Stomach (tissue), 9 donors: ENCODE results near the gene ACACA. TPM values are rescaled to one million over a fixed set of nuclear protein-coding genes. Genes with fewer than 3 reads are reported as not detected.

Experiments
- DNase-seq, 2 donors: peaks; one replicate each; pipeline versions ENCODE4 v3.0.0 to v3.0.0-alpha.2; 2013 to 2019
- H3K27ac ChIP-seq, 5 donors: fragments of 200-600 bp in 4 of 5; sonication (generic) in 4 of 5; one replicate each; pipeline ENCODE4 v1.5.1; 2013 to 2019; ENCODE audit warnings: mild to moderate bottlenecking in 1 of 5, moderate library complexity in 1 of 5
- H3K27me3 ChIP-seq, 3 donors: fragments of 200-600 bp; sonication (generic); one replicate each; pipeline ENCODE4 v1.5.1; 2017 to 2019; ENCODE audit warnings: mixed run types in 1 of 3
- H3K36me3 ChIP-seq, 4 donors: fragments of 200-600 bp; sonication (generic); 1 replicate in 3 of 4; 2 replicates in 1 of 4; pipeline ENCODE4 v1.5.1; 2016 to 2019
- H3K4me1 ChIP-seq, 4 donors: fragments of 200-600 bp; sonication (generic); one replicate each; pipeline ENCODE4 v1.5.1; 2016 to 2019
- H3K4me3 ChIP-seq, 4 donors: fragments of 200-600 bp; sonication (generic) in 3 of 4; one replicate each; pipeline ENCODE4 v1.5.1; 2016 to 2019; ENCODE audit warnings: mild to moderate bottlenecking in 1 of 4
- H3K9me3 ChIP-seq, 4 donors: fragments of 200-600 bp; sonication (generic); one replicate each; pipeline ENCODE4 v1.5.1; 2016 to 2019
- EP300 ChIP-seq: sonication (generic); formaldehyde crosslinking; IDR thresholded peaks from one replicate; pipeline ENCODE4 v1.6.1; 2017; ENCODE audit warnings: antibody characterized with exemption
- POLR2A ChIP-seq, 4 donors: fragments of 450-650 bp; IDR thresholded peaks; one replicate each; pipeline ENCODE4 v1.6.1; 2016; ENCODE audit warnings: antibody characterized with exemption in 4 of 4, control low read depth in 2 of 4, mild to moderate bottlenecking in 1 of 4, moderate library complexity in 1 of 4
- POLR2AphosphoS5 ChIP-seq, 3 donors: sonication (generic); formaldehyde crosslinking; IDR thresholded peaks; one replicate each; pipeline ENCODE4 v1.6.1; 2016; ENCODE audit warnings: antibody characterized with exemption in 3 of 3
- WGBS, 5 donors: extraction: QIAGEN DNeasy Blood & Tissue Kit in 3 of 5; methylation state at CpG; one replicate each; pipeline versions ENCODE4 v1.1.5 to v1.1.7; 2013 to 2018; 5-methylcytosine and 5-hydroxymethylcytosine counted together
- intact Hi-C: fragments of 100-400 bp; cut with DNase I; formaldehyde crosslinking; loops from one replicate; pipeline ENCODE4 v1.15.1; 2023; ENCODE audit warnings: low total_unique reads
- polyA plus RNA-seq, 3 donors: library from polyadenylated mRNA; stranded (reverse); fragments of 200-250 nt; gene quantifications; one replicate each; pipeline ENCODE4 v1.2.3, GENCODE V29; 2013
- total RNA-seq, 5 donors: library from RNA; depleted of rRNA; stranded (reverse); fragments of >200 nt; gene quantifications; one replicate each; pipeline versions ENCODE4 v1.1.0 to v1.2.3, GENCODE V29; 2014 to 2016
- TF ChIP-seq, protein P1 (sequence below), 7 experiments: fragments of 450-650 bp in 4 of 7; fragments of 200-600 bp in 3 of 7; sonication (generic) in 3 of 7; IDR thresholded peaks; one replicate each; pipeline ENCODE4 v1.5.1; 2016 to 2019; ENCODE audit warnings: antibody characterized with exemption in 7 of 7, control low read depth in 2 of 7, mild to moderate bottlenecking in 1 of 7
- donor health status: healthy with polysubstance abuse.
- donor health status: Bipolar disorder and iron deficiency.
- donor health status: healthy.

ACACA gene
- total and polyA plus RNA-seq, 8 donors = 9.9 to 59.8 (median 27.7) TPM

DNA sequence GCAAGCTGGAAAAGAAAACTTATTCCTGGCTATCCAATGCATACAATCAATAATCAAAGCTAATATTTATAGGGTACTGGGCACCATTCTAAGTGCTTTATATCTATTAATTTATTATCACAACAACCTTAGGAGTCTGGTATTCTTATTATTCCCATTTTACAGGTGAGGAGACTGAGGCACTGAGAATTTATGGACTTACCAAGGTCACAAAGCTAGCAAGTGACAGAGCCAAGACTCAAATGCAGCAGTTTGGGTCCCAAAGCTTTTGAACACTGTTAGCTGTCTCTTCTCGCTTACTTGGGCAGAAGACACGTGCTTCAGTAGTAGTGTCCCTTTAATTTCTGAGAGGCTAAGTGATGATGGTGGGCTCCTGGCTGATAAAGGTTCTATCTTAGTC is 305.3 kb downstream of the ACACA start:
- H3K27ac ChIP-seq = no peak overlapping the region
- no peaks in the 10 kb centered on the region for H3K4me1 ChIP-seq
- H3K27me3 ChIP-seq = no peaks in the 10 kb centered on the region
- intact Hi-C loops = no loop called here
- WGBS, 5 donors = 96 to 100% (median 98%) methylated on average over 2 of the region's 2 CpGs
- H3K4me3 ChIP-seq = no peak overlapping the region
- H3K36me3 ChIP-seq = peaks cover 10 to 66% (median 57%) of the 10 kb centered on the region in 4 donors
- no peak for DNase-seq
- H3K9me3 ChIP-seq = no peaks in the 10 kb centered on the region
- TF ChIP-seq EP300 = no peak
- TF ChIP-seq POLR2A (IDR thresholded peaks at IDR 0.05) = no peak
- TF ChIP-seq, protein P1, sequence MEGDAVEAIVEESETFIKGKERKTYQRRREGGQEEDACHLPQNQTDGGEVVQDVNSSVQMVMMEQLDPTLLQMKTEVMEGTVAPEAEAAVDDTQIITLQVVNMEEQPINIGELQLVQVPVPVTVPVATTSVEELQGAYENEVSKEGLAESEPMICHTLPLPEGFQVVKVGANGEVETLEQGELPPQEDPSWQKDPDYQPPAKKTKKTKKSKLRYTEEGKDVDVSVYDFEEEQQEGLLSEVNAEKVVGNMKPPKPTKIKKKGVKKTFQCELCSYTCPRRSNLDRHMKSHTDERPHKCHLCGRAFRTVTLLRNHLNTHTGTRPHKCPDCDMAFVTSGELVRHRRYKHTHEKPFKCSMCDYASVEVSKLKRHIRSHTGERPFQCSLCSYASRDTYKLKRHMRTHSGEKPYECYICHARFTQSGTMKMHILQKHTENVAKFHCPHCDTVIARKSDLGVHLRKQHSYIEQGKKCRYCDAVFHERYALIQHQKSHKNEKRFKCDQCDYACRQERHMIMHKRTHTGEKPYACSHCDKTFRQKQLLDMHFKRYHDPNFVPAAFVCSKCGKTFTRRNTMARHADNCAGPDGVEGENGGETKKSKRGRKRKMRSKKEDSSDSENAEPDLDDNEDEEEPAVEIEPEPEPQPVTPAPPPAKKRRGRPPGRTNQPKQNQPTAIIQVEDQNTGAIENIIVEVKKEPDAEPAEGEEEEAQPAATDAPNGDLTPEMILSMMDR (IDR thresholded peaks at IDR 0.05) = no peak

DNA sequence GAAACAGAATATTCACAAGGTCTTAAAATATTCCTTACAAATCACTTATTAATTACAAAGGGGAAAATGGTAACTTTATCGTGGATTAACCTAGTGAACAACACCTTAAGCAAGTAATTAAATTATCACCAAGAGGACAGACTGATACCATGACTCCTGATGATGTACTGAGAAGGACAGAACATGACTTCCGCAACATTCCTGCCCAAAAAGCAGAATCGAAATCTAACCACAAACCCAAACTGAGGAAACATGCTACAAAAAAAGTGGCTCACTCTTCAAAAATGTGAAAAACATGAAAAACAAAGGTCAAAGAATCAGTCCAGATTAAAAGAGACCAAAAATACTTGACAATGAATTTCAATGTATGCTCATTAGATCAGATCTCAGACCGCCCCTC is 306.4 kb downstream of the ACACA start:
- Histone ChIP-seq H3K4me3 (no peak overlapping the region), H3K9me3 (no peaks in the 10 kb centered on the region), H3K27me3 (no peaks in the 10 kb centered on the region), H3K4me1 (no peaks in the 10 kb centered on the region), H3K36me3 (peaks cover 16 to 73% (median 63%) of the 10 kb centered on the region in 4 donors), H3K27ac (no peak overlapping the region)
- intact Hi-C loops = no loop called here
- TF ChIP-seq POLR2AphosphoS5 (IDR thresholded peaks at IDR 0.05) (no peak), EP300 (no peak), POLR2A (IDR thresholded peaks at IDR 0.05) (no peak)
- TF ChIP-seq, protein P1 (IDR thresholded peaks at IDR 0.05) = no peak
- WGBS, 5 donors = 90 to 95% (median 92%) methylated on average over 4 of the region's 4 CpGs
- DNase-seq = no peak

DNA sequence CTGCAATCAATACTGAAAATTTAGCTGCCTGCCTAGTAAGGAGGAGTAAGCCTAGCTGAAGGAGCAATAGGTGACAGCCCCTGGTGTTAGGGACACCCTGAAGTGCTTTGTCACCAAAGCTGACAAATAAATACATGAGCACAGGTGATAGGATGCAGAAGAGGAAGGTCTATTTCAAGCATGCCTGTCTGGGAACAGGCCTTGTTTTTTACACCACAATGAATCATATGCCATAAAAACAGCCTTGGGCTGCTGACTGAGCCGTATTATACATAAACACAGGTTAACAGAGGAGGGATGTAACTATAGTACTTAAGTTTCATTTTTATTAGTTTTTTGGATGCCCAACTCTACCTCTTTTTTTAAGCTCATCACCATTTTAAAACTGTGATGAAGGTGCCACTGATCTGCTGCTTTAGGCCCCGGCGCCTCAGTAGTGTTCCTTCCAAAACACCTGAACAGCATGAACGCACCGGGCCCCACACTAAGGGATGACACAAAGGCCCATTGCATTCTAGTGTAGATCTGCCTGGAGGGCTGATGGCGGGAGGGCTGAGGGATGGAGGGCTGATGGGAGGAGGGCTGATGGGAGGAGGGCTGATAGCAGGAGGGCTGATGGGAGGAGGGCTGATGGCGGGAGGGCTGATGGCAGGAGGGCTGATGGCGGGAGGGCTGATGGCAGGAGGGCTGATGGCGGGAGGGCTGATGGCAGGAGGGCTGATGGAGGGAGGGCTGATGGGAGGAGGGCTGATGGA is 307.5 kb downstream of the ACACA start:
- Histone ChIP-seq H3K4me1 (no peaks in the 10 kb centered on the region), H3K27ac (no peak overlapping the region), H3K36me3 (peaks cover 16 to 71% (median 64%) of the 10 kb centered on the region in 4 donors), H3K9me3 (no peaks in the 10 kb centered on the region), H3K4me3 (no peak overlapping the region), H3K27me3 (no peaks in the 10 kb centered on the region)
- intact Hi-C loops = no loop called here
- TF ChIP-seq, protein P1 (IDR thresholded peaks at IDR 0.05) = no peak
- TF ChIP-seq POLR2AphosphoS5 (IDR thresholded peaks at IDR 0.05) = no peak
- TF ChIP-seq POLR2A (IDR thresholded peaks at IDR 0.05) = no peak
- no peak for TF ChIP-seq EP300
- WGBS, 5 donors = 88 to 99% (median 97%) methylated on average over 9 of the region's 9 CpGs
- DNase-seq = no peak

DNA sequence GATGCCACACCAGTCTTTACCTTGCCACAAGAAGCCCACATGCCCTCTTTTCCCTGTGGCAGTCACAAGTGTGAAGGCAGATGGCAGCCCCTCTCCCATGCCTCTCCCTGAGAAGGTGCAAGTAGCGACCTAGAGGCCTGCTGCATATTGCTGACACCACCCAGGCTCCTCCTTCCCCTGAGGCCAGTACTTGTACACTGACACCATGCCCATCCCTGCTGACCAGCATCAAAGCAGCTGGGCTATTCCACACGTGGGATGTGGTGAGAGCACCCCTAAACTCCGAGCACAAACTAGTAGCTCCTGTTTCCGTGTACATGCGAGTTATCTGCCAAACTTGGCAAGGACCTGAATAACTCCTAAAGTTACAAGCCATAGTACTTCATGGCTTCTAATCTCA is 308.5 kb downstream of the ACACA start:
- TF ChIP-seq, protein P1 (IDR thresholded peaks at IDR 0.05) = no peak
- TF ChIP-seq POLR2AphosphoS5 (IDR thresholded peaks at IDR 0.05) (no peak), POLR2A (IDR thresholded peaks at IDR 0.05) (no peak), EP300 (no peak)
- no peak for DNase-seq
- Histone ChIP-seq H3K36me3 (peaks cover 16 to 71% (median 66%) of the 10 kb centered on the region in 4 donors), H3K4me3 (no peak overlapping the region), H3K4me1 (no peaks in the 10 kb centered on the region), H3K27me3 (no peaks in the 10 kb centered on the region), H3K27ac (no peak overlapping the region), H3K9me3 (no peaks in the 10 kb centered on the region)
- intact Hi-C loops = no loop called here
- WGBS, 5 donors = 71 to 87% (median 80%) methylated on average over 5 of the region's 5 CpGs
